ENCODE results near the gene NDC1. TPM values are rescaled to one million over a fixed set of nuclear protein-coding genes. Genes with fewer than 3 reads are reported as not detected.
A peak's percentile ranks its signal among the peaks of the same experiment; 100 is the strongest.
"Not testable (repeated sequence)": the region's sequence is repeated elsewhere in the genome, so short reads cannot be mapped to it uniquely, and the experiment has no call there.

The NDC1 gene
- total RNA-seq, 1 donor from 2014 or later: 15.6 TPM

DNA sequence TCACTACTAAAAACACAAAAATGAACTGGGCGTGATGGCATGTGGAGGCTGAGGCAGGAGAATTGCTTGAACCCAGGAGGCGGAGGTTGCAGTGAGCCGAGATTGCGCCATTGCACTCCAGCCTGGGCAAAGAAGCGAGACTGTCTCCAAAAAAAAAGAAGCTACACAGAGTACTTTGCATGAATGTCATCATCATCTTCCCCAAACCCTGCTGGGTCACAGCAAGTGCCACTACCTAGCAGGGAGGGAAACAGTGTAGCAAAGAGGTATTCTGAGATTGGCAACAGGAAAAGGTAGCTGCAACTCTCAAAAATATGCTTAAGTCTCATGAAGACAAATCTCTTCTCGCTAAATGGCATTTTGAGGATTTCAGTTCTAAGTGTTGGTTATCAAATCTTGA, 12.8 kb downstream of the NDC1 start:
- no peak for DNase-seq (ENCODE audit: extremely low read depth, low read depth, low spot score)

DNA sequence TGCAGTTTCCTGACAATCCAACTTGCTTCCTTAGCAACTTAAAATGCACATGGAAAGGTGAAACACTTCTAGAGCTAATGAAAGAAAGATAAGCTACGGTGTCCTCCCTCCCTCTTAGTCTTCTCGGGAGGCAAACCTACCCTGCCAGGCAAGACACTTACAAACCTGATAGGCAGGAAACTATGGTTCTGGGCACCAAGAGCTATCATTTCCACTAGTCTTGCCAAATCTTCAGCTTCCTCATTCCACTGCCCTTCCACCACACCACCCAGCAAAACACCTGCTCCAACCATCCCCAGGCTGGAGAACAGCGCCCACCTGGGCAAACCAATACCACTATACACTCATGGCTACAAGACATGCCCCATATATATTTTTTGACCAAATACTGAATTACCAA, 15.2 kb downstream of the NDC1 start:
- no peak for DNase-seq (ENCODE audit: extremely low read depth, low read depth, low spot score)

DNA sequence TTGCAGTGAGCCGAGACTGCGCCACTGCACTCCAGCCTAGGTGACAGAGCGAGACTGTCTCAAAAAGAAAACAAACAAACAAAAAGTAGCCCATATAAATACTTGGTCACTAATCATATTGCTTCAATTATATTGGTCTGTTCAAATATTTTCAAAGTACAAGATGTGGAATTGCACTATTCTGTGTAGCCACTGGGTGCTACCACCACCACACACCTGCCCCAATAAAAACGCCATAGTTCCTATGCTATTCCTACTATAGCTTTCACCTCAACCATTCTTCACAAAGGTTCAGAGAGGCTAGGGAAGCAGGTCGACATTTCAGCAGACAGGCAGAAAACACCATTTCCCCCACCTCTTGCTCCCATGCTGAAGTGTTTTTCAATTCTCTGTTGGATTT, 16.7 kb downstream of the NDC1 start:
- DNase-seq (ENCODE audit: extremely low read depth, low read depth, low spot score): no peak

DNA sequence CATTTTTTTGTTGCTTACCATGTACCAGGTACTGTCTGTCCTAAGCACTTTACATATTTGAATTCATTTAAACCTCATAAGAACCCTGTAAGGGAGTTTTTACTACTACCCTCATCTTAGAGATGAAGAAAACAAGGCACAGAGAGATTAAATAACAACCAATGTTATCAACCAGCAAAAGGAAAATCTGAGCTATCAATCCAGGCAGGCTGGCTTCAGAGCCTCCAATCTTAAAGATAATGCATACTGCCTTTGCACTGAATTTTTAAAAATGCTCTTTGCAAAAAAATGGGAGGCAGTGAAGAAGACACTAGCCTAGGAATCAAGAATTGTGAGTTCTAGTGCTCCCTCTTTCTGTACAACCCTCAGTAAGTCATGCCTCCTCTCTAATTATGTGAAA, 18.7 kb downstream of the NDC1 start:
- DNase-seq (ENCODE audit: extremely low read depth, low read depth, low spot score): no peak

DNA sequence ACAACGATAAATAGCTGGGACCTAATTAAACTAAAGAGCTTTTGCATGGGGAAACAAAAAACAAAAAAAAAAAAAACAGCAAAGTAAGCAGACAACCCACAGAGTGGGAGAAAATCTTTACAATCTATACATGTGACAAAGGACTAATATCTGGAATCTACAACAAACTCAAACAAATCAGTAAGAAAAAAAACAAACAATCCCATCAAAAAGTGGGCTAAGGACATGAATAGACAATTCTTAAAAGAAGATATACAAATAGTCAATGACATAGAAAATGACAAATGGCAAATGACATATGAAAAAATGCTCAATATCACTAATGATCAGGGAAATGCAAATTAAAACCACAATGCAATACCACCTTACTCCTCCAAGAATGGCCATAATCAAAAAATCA, 21.5 kb downstream of the NDC1 start:
- not testable (repeated sequence) for DNase-seq (ENCODE audit: extremely low read depth, low read depth, low spot score)

DNA sequence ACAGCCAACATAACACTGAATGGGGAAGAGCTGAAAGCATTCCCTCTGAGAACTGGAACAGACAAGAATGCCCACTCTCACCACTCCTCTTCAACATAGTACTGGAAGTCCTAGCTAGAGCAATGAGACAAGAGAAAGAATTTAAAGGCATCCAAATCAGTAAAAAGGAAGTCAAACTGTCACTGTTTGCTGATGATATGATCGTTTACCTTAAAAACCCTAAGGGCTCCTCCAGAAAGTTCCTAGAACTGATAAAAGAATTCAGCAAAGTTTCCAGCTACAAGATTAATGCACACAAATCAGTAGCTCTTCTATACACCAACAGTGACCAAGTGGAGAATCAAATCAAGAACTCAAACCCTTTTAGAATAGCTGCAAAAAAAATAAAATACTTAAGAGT, 22.6 kb downstream of the NDC1 start:
- not testable (repeated sequence) for DNase-seq (ENCODE audit: extremely low read depth, low read depth, low spot score)

DNA sequence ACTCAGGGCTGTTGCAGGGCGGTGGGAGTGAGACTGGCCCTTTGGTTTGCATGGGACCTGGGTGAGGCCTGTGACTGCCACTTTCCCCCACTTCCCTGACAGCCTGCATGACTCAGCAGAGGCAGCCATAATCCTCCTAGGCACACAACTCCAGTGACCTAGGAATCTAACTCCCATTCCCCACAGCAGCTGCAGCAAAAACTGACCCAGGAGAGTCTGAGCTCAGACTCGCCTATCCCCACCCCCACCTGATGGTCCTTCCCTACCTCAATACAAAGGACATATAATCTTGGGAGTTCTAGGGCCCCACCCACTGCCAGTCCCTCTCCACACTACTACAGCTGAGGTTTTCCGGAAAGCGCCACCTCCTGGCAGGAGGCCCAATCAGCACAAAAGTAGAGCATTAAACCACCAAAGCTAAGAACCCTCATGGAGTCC, 26.7 kb downstream of the NDC1 start:
- DNase-seq (ENCODE audit: extremely low read depth, low read depth, low spot score): no peak

DNA sequence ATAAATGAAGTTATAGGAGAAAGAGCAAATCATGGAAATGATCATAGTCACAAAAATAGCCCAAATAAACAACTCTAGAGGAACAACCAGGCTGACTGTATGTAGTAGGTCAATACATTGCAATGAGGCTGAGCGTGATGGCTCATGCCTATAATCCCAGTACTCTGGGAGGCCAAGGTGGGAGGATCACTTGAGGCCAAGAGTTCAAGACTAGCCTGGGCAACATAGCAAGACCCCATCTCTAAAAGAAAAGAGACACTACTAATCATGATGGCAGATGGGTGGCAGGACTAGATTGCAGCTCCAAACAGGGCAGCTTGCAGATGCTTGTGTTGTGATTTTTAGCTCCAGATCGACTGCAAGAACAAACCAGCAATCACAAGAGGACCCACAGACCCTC, 27.6 kb downstream of the NDC1 start:
- no peak for DNase-seq (ENCODE audit: extremely low read depth, low read depth, low spot score)

DNA sequence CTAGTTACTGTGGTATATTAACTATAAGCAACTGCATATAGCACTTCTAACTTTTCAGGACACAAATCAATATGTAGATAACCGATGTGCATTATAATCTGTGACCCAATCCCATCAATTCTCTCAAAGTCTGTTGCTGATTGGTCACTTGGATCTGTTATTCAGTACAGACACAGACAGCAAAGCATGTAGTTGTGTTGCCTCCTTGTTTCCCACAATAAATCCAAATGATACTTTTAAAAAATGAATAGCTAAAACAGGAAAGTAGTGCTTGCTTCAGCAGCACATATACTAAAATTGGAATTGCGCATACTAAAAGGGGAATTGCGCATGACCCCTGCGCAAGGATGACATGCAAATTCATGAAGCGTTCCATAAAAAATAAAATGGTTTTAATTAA, 28.1 kb downstream of the NDC1 start:
- DNase-seq (ENCODE audit: extremely low read depth, low read depth, low spot score): no peak

DNA sequence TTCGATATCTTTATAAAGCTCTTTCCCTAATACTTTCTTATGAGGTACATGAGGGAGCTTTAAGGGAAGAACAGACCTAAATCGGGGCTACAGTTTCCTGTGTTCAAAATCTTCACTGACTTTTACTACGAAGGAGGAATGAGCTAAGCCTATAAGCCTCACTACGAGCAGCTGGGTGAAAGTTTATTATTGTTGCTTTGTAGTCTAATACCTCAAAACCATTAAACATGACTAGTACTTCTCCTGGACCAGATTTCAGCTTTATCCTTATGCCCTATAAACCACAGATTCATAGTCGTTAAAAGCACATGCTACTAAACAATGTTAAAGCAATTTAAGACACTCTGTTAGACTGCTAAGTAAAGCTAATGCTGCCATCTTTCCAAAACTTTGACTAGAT, 30.2 kb downstream of the NDC1 start:
- no peak for DNase-seq (ENCODE audit: extremely low read depth, low read depth, low spot score)

DNA sequence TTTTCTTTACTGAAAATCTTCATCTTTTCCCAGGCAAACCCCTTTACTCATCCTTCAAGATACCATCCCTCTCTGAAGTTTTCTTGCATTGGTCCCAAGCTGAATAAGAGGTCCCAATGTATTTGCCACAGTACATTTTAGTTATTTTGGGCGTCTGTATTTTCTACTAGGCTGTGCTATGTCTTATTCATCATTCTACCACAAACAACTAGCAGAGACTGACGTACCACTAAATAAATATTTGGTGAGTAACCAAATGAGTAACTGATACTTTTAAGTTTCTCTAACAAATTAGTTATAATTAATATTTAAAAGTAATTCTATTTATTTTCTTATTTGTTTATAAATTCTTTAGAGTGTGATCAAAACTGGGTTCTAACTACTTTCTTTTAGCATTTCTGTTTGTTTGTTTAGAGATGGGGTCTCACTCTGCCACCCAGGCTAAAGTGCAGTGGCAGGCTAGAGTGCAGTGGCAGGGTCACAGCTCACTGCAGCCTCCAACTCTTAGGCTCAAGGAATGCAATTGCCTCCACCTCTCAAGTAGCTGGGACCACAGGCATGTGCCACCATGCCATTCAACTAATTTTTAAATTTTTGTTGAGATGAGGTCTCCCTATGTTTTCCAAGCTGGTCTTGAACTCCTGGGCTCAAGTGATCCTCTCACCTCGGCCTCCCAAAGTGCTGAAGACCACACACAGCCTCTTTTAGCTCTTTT, 33.1 kb downstream of the NDC1 start:
- DNase-seq (ENCODE audit: extremely low read depth, low read depth, low spot score): no peak

DNA sequence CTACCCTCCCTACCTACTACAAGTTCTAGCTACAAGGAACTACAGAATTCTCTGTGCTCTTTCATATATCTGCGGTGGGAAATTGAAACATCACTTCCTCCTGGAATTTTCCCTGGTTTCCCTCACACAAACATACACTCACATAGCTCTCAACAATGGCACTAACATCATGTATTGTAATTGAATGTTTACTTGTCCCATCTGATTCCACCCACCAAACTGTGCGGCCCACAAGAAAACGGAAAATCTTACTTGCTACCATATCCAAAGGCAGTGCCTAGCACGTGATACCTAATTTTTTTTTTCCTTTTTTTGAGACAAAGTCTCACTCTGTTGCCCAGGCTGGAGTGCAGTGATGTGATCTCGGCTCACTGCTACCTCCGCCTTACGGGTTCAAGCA, 33.9 kb downstream of the NDC1 start:
- no peak for DNase-seq (ENCODE audit: extremely low read depth, low read depth, low spot score)

DNA sequence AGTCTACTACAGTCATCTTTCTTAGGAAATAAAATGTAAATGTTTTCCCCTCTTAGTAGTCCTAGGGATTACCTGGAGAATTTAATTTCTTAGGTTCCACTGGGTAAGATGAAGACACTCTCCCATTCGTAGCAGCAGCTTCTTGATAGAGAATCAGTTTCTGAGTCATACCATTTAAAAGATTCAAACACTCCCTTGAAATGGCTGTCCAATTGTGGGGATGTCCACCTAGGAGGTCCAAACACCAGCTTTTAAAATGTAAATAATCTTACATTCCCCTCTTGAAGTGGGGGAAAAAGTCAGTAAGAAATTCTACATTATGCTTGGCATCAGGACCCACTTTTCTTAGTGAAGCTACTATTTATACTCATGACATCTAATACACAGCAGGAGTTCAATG, 37.5 kb downstream of the NDC1 start:
- no peak for DNase-seq (ENCODE audit: extremely low read depth, low read depth, low spot score)

DNA sequence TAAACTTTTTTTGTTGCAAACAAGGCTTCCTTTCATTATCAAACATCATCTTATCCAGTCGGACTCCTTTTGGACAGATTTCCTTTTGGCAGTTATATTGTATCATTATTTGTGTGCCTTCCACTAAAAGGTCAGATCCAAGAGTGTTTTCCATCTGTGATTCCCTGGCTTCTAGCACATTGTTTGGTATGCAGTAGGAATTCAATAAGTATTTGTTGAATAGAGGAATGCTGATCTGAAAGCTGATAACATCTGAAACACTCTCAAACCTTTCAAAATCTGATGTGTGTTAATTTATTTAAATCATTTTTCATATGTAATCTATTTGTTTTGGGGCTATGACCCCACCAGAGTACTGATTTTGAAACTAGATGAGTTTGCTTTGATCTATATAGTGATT, 39.0 kb downstream of the NDC1 start:
- DNase-seq (ENCODE audit: extremely low read depth, low read depth, low spot score): peak; percentile 22

DNA sequence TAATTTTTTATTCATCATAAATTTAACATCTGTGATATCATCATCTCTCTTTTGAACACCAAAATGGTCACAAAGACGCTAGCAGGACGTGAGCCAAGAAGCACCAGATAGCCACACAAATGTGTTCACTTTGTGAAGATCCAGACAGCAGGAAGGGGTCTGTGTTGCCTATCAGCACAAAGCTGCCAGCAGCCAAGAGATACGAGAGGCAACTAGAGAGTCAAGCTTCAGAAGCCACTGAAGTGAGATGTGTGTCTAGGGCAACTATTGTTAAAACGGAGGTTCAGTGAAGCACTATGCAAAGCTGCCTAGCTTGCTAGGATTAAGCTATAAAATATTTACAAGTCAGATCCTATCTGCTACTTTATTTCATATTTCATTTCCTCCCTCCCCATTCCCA, 45.3 kb downstream of the NDC1 start:
- DNase-seq (ENCODE audit: extremely low read depth, low read depth, low spot score): no peak

DNA sequence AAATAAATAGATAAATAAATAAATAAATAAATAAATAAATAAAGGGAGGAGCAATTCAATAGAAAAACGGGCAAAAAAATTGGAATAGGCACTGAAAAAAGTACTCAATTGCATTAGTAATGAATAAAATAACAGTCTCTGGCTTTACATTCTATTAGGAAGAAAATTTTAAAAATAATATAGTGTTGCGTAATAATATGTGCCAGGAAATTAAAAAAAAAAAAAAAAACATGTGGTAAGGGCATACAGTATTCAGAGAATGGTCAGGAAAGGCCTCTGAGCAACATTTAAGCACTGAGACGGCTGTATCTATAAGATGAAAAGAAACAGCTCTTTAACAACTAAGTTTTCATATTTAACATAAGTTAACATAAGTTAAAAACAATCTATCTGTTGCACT, 50.4 kb downstream of the NDC1 start:
- DNase-seq (ENCODE audit: extremely low read depth, low read depth, low spot score): no peak

DNA sequence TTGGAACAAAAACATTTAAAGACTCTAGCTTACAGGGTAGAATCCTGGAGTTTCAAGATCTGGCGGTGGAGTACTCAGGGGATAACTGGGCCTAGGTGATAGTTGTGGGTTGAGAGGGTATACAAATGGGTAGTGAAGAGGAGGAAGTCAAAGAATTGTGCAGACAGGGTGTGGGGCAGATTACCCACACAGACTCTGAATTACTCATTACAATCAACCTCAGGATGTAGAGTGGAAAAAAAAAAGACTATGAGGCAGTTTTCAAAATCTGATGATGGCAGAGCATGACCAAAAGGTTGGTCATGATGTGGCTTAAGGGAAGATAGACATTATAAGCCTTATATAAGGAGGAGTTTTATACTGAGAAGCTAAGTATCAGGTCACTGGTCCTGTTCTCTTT, 55.0 kb downstream of the NDC1 start:
- no peak for DNase-seq (ENCODE audit: extremely low read depth, low read depth, low spot score)

DNA sequence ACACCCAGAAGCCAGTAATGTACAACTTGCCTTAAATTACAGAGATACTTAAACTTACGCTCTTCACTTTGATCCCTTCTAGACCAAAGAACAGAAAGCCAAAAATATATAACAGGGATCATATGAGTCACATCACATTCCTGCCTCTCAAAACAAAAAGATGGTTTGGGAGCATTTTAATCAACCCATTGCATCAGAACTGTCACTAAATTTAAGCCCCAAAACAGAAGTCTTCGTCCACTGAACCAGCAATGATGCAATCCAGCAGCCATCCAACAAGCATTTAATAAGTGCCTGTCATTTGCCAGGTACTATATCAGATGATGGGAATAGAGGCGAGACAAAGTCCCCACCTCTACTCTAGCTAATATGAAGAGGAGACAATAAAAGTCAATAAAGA, 56.4 kb downstream of the NDC1 start:
- DNase-seq (ENCODE audit: extremely low read depth, low read depth, low spot score): no peak

DNA sequence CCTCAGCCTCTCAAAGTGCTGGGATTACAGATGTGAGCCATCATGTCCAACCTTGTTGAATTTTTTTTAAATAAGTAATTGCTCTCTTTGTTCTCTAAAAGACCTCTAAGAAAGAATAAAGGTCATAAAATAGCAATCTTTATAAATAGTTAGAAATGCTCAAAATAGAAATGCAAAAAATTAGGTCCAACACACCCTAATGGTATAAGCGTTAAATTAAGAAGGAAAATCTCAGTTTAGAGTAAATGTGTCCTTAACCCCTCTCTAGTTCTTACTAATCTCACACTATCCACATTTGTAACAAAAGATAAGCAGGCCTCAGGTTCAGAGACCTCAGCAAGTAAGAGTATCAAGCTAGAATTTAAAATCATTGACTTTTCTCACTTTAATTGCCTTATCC, 60.8 kb downstream of the NDC1 start:
- no peak for DNase-seq (ENCODE audit: extremely low read depth, low read depth, low spot score)

DNA sequence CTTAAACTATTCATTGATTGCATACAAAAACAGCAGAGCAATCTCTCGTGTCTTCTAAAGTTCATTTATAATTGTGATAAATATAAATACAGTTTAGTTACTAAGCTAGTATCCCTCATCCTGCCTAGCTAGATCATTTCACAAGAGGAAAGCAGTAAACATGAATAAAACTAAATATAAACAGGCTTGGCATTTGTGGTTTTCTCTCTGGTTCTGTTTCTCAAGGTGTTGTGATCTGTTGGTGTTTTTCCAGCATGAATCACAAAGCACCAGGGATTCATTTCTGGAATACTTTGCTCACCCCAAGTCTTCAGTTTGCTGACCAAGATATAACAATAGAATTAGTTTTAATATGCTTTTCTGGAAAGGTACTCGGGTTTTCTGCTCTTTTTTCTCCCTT, 66.4 kb downstream of the NDC1 start:
- no peak for DNase-seq (ENCODE audit: extremely low read depth, low read depth, low spot score)

DNA sequence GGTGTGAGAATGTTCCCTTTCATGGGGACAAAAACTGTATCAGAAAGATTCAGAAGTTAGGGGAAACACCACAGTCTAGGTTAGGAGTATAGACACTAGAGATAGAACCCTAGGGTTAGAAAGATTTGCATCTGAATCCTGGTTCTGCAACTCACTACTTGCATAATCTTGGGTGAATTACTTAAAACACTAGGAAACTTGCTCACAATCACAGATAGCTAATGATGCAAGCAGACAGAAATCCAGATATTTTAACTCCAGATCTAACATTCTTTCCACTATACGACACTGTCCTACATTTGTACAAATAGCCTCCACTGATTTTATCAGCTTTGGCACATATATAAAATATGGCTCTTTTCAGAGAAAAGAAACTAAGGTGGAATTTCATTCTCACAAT, 68.3 kb downstream of the NDC1 start:
- DNase-seq (ENCODE audit: extremely low read depth, low read depth, low spot score): no peak

DNA sequence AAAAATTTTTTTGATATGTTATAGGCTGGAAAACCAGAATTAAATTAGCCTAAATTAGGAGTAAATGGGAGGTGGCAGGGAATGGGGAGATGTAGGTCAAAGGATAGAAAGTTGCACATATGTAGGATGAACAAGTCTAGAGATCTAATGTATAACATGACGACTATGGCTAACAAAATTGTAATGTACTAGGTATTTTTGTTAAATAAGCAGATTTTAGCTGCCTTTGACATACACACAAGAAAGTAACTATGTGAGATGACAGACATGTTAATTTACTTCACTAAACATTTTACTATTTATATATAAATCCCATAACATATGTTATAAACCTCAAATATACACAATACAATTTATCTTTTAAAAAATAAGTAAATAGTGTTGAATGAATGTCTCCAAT, 68.9 kb downstream of the NDC1 start:
- DNase-seq (ENCODE audit: extremely low read depth, low read depth, low spot score): no peak

DNA sequence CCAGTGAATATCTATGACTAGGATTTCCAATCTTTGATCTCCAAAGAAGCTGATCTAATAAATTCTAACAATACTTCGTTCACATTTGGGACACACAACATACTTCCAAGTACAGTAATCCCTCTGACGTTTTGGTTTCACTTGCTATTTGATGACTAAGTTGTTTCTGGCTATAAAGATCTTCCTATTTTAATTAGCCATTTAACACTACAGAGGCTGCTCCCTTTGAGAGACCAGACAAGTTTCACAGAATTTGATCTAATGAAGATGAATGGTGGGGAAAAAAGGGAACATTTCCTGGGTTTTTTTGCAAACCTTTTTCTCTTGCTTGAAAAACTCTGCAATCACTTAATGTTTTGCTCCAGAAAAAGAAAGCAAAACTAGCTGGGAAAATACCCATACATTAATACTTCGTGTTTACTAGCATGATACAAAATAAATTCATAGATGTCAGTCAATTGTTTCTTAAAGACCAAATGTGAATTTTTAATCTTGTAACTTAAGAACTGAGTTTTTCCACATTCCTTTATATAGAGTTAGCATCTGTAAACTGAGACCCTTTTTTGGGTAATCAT, 71.2 kb downstream of the NDC1 start:
- DNase-seq (ENCODE audit: extremely low read depth, low read depth, low spot score): peak; percentile 36

Data from glomerular endothelial cell (primary cell).